ENCODE data around the gene GALNT9. TPM values are rescaled to one million over a fixed set of nuclear protein-coding genes. Genes with fewer than 3 reads are reported as not detected.
"Not testable (repeated sequence)": the region's sequence is repeated elsewhere in the genome, so short reads cannot be mapped to it uniquely, and the experiment has no call there.

Gene GALNT9
- total RNA-seq, 2 experiments from 2014 or later = not detected

DNA sequence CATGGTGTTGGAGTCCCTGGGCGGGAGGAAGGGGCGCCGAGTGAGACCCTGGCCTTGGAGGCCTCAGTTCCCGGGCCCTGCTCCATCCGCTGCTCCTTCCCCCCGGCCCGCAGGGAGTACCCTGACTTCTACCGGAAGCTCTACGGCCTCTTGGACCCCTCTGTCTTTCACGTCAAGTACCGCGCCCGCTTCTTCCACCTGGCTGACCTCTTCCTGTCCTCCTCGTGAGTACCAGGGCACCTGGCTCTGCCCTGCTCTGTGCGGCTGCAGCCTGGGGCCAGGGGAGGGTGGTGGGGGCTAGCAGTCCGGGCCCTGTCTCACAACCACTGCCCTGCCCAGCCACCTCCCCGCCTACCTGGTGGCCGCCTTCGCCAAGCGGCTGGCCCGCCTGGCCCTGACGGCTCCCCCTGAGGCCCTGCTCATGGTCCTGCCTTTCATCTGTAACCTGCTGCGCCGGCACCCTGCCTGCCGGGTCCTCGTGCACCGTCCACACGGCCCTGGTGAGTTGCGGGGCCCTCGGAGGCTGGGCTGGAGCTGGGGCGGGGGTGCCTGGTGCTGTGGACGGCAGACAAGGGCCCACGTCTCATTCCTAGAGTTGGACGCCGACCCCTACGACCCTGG lies 178.1 kb downstream of the GALNT9 start:
- ChIA-PET POLR2A (no interaction called here), CTCF (no interaction called here)
- Mint-ChIP-seq H3K36me3 (ENCODE audit: low read depth) (peaks cover under 1% of the 10 kb centered on the region), H3K27me3 (no peaks in the 10 kb centered on the region), H3K9me3 (no peaks in the 10 kb centered on the region), H3K4me1 (peaks cover 6% of the 10 kb centered on the region), H3K27ac (no peak overlapping the region), H3K4me3 (no peak overlapping the region)
- no peak for DNase-seq

- Mint-ChIP-seq H3K27ac (no peak overlapping the region), H3K36me3 (ENCODE audit: low read depth) (peaks cover 2% of the 10 kb centered on the region), H3K4me1 (peaks cover 11% of the 10 kb centered on the region), H3K9me3 (no peaks in the 10 kb centered on the region), H3K4me3 (no peak overlapping the region), H3K27me3 (no peaks in the 10 kb centered on the region)
- DNase-seq = no peak
- ChIA-PET CTCF (no interaction called here), POLR2A (no interaction called here)
Observed at GRCh38 chr12:132150780-132151144, 178.6 kb downstream of the GALNT9 start.

DNA sequence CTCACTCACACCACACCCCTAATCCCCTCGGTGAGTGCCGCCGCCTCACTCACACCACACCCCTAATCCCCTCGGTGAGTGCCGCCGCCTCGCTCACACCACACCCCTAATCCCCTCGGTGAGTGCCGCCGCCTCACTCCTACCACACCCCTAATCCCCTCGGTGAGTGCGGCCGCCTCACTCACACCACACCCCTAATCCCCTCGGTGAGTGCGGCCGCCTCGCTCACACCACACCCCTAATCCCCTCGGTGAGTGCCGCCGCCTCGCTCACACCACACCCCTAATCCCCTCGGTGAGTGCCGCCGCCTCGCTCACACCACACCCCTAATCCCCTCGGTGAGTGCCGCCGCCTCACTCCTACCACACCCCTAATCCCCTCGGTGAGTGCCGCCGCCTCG lies 179.9 kb downstream of the GALNT9 start:
- H3K36me3 Mint-ChIP-seq (ENCODE audit: low read depth); H3K27ac Mint-ChIP-seq; CTCF ChIA-PET; H3K4me3 Mint-ChIP-seq; H3K27me3 Mint-ChIP-seq; POLR2A ChIA-PET; H3K9me3 Mint-ChIP-seq; DNase-seq: not testable (repeated sequence)
- peaks cover 22% of the 10 kb centered on the region for H3K4me1 Mint-ChIP-seq

GRCh38 chr12:132148368-132149045 lies 180.9 kb downstream of the GALNT9 start:
- Mint-ChIP-seq H3K27ac (no peak overlapping the region), H3K36me3 (ENCODE audit: low read depth) (peaks cover 4% of the 10 kb centered on the region), H3K4me3 (no peak overlapping the region), H3K27me3 (no peaks in the 10 kb centered on the region), H3K9me3 (no peaks in the 10 kb centered on the region), H3K4me1 (peaks cover 24% of the 10 kb centered on the region)
- CTCF ChIA-PET = no interaction called here
- POLR2A ChIA-PET = interaction anchor here (1.2 kb wide), 1 partner anchor 34 kb away, joined by 4 read pairs; no protein-coding TSS in a partner anchor
- no peak for DNase-seq

DNA sequence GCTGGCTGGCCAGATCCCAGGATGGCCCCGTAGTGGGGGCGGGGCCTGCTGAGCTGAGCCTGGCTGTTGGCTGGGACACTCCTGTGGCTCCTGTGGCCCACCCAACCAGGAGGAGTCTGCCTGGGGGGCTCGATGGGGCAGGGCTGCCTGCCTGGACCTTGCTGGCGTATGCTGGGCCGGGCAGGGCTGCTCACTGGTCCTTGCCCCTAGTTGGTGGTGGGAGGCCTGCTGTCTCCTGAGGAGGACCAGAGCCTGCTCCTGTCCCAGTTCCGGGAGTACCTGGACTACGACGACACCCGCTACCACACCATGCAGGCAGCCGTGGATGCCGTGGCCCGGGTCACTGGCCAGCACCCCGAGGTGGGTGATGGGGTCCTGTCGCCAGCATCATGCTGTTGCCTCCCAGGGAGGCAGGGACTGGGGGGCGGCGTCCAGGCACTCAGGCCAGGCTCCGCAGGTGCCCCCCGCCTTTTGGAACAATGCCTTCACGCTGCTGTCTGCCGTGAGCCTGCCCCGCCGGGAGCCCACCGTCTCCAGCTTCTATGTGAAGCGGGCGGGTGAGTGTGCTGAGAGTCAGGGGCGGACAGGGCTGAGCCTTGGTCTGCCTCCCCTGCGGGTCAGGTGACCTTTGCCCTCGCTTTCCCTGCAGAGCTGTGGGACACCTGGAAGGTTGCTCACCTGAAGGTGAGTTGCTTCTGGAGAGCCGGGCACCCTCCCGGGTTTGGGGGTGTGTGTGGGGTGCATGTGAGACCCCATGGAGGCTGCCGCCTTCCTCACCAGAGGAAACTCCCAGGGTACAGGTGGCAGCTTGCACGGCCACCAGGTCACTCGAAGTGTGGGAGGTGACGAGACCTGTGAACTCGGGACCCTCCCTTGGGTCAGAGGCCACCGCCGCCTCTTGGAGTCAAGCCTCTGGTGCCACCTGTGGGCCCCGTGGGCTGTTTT lies 181.7 kb downstream of the GALNT9 start:
- CTCF ChIA-PET = no interaction called here

DNA sequence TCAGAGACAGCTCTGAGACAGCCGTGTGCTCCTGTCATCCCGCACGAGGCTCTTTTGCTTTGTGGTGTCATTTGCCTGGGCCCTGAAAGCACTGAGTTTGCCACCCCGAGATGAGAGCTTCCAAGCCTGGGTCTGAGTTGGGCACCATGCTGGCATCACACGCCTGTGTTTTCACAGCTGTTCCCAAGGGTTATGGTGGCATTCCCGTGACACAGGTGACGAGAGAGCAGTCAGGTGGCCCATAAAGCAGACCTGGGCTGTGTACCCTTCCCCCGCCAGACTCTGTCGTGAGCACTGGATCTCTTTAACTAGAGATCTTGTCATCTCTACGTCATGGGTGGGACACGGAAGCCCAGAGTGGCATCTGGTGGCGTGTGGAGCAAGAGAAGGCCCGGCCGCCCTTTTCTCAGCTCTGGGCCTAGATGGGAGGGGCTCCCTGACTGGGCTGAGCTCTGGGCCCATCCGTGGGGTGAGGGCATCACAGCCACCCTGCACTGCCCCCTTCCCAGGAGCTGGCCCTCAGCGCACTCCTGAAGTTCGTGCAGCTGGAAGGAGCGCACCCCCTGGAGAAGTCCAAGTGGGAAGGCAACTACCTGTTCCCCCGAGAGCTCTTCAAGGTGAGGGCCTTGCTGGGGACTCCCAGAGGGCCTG lies 182.5 kb downstream of the GALNT9 start:
- no peak for DNase-seq
- H3K36me3 Mint-ChIP-seq (ENCODE audit: low read depth) = peaks cover 9% of the 10 kb centered on the region
- H3K27ac Mint-ChIP-seq = no peak overlapping the region
- H3K27me3 Mint-ChIP-seq = no peaks in the 10 kb centered on the region
- no peaks in the 10 kb centered on the region for H3K9me3 Mint-ChIP-seq
- peaks cover 34% of the 10 kb centered on the region for H3K4me1 Mint-ChIP-seq
- no peak overlapping the region for H3K4me3 Mint-ChIP-seq
- ChIA-PET POLR2A (interaction anchor here (1.2 kb wide), 1 partner anchor 36 kb away, joined by 4 read pairs; no protein-coding TSS in a partner anchor), CTCF (no interaction called here)

More for the DNA sequence above, 181.7 kb downstream of the GALNT9 start:
- Mint-ChIP-seq H3K27ac (no peak overlapping the region), H3K9me3 (no peaks in the 10 kb centered on the region), H3K36me3 (ENCODE audit: low read depth) (peaks cover 7% of the 10 kb centered on the region), H3K4me3 (no peak overlapping the region), H3K4me1 (peaks cover 30% of the 10 kb centered on the region), H3K27me3 (no peaks in the 10 kb centered on the region)
- POLR2A ChIA-PET = interaction anchor here (1.2 kb wide), 1 partner anchor 35 kb away, joined by 4 read pairs; no protein-coding TSS in a partner anchor
- no peak for DNase-seq

Other genes with a start within 250 kb of the GALNT9 start
- 10 to 100 TPM; 17.9 to 18.6 TPM for gene DDX51, start 185.3 kb downstream of the GALNT9 start, total RNA-seq
- gene NOC4L, start 185.1 kb downstream of the GALNT9 start, total RNA-seq = 10 to 100 TPM; 23.4 to 23.6 TPM
- gene FBRSL1, start 160.6 kb upstream of the GALNT9 start, total RNA-seq = 10 to 100 TPM; 36.7 to 47.0 TPM

All from activated CD4-positive, alpha-beta memory T cell treated with anti-CD3 and anti-CD28 coated beads, Interleukin-2, amount 10 ng/mL, durations not matched to agents 7 days and 5 days (primary cell).